BJ (cell line): ENCODE results near the gene AGAP1. TPM values are rescaled to one million over a fixed set of nuclear protein-coding genes. Genes with fewer than 3 reads are reported as not detected.

Source experiments
- CTCF ChIA-PET: fragments of 350-600 bp; formaldehyde crosslinking; extraction: SDS; loops from one replicate; lab custom pipeline; 2021; ENCODE audit warnings: antibody characterized with exemption, inconsistent platforms; lab: Yijun Ruan, JAX
- POLR2A ChIA-PET: fragments of 300-600 bp; sonication (Branson Sonifier 250); formaldehyde crosslinking; extraction: SDS; loops from one replicate; lab custom pipeline; 2021; ENCODE audit warnings: antibody characterized with exemption; lab: Charles Lee
- DNase-seq: peaks from one replicate; pipeline ENCODE4 v3.0.0-alpha.2; 2011; ENCODE audit warnings: low read depth
- H3K27me3 ChIP-seq: 2 replicates; pipeline ENCODE4 v1.6.0; 2011; ENCODE audit warnings: low read length; ENCODE audit not compliant: control insufficient read depth, insufficient read depth
- H3K36me3 ChIP-seq: 2 replicates; pipeline ENCODE4 v1.5.1; 2011; ENCODE audit warnings: low read length; ENCODE audit not compliant: control insufficient read depth, insufficient read depth
- H3K4me3 ChIP-seq: 2 replicates; pipeline ENCODE4 v1.5.1; 2011; ENCODE audit warnings: low read depth, mild to moderate bottlenecking, control low read depth, low read length
- polyA plus RNA-seq: library from polyadenylated mRNA; depleted of rRNA; stranded (reverse); fragments of >200 nt; gene quantifications from 2 replicates; pipeline ENCODE4 v1.2.3, GENCODE V29; 2011
- TF ChIP-seq, protein P1 (sequence below): IDR thresholded peaks from 2 replicates; pipeline ENCODE4 v1.5.1; 2011; ENCODE audit warnings: low read depth, mild to moderate bottlenecking, control low read depth, inconsistent platforms, low read length, moderate library complexity; ENCODE audit not compliant: insufficient read depth

AGAP1 gene
- polyA plus RNA-seq, 1 experiment: 14.9 TPM

DNA sequence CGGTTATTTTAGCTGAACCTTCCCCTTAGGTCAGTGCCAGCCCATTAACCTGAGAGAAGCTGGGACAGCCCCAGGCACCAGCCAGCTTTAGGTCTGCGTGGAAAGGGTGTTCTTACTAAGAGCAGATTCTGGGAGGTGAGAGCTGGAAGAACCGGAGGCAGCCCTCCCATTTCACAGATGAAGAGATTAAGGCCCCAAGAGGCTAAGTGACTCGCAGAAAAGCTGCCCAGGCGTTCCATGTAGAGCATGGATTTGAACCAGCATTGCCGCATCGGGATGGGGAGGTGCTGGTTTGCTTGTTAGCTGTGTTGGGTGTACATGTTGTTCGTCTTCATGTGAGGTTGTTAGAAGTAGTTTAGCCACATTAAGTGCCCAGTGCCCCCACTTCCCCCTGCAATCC lies 203.2 kb downstream of the AGAP1 start:
- Histone ChIP-seq H3K27me3 (no peaks in the 10 kb centered on the region), H3K4me3 (no peak overlapping the region), H3K36me3 (no peaks in the 10 kb centered on the region)
- TF ChIP-seq, protein P1, sequence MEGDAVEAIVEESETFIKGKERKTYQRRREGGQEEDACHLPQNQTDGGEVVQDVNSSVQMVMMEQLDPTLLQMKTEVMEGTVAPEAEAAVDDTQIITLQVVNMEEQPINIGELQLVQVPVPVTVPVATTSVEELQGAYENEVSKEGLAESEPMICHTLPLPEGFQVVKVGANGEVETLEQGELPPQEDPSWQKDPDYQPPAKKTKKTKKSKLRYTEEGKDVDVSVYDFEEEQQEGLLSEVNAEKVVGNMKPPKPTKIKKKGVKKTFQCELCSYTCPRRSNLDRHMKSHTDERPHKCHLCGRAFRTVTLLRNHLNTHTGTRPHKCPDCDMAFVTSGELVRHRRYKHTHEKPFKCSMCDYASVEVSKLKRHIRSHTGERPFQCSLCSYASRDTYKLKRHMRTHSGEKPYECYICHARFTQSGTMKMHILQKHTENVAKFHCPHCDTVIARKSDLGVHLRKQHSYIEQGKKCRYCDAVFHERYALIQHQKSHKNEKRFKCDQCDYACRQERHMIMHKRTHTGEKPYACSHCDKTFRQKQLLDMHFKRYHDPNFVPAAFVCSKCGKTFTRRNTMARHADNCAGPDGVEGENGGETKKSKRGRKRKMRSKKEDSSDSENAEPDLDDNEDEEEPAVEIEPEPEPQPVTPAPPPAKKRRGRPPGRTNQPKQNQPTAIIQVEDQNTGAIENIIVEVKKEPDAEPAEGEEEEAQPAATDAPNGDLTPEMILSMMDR: no peak
- no peak for DNase-seq
- CTCF ChIA-PET: no interaction called here
- POLR2A ChIA-PET: no interaction called here

DNA sequence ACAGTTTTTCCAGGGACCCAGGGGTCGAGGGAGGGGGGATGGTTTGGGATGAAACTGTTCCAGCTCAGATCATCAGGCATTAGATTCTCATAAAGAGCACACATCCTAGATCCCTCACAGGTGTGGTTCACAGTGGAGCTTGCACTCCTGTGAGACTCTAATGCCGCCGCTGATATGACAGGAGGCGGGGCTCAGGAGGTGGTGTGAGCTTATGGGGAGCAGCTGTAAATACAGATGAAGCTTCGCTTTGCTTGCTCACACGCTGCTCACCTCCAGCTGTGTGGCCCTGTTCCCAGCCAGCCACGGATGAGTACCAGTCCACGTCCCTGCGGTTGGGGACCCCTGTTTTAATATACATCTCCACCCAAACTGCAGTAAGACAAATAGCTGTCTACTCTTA lies 204.2 kb downstream of the AGAP1 start:
- Histone ChIP-seq H3K27me3 (no peaks in the 10 kb centered on the region), H3K36me3 (no peaks in the 10 kb centered on the region), H3K4me3 (no peak overlapping the region)
- no peak for DNase-seq
- TF ChIP-seq, protein P1: no peak
- ChIA-PET CTCF (interaction anchor here (0.6 kb wide), 1 partner anchor 1134 kb away, joined by 4 read pairs; no protein-coding TSS in a partner anchor), POLR2A (no interaction called here)

DNA sequence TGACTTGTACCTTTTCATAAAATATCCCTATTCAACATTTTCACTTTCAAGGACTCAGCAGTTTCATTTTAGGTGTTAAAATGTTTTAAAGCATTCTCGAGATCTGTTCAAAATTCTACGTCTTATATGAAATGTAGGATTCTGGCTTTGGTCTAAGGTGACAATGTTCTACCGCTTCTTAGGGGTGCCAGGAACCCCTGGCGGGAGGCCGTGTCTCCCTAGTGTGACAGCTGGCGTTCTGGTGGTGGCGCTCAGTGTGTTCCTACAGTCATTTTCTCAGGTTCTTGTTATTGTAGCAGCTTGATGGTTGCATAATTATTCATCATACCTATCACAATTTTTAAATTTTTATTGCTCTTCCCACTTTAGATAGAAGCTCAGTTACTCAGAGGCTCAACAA lies 204.6 kb downstream of the AGAP1 start:
- Histone ChIP-seq H3K4me3 (no peak overlapping the region), H3K27me3 (no peaks in the 10 kb centered on the region), H3K36me3 (no peaks in the 10 kb centered on the region)
- TF ChIP-seq, protein P1: no peak
- ChIA-PET POLR2A (no interaction called here), CTCF (interaction anchor here (0.6 kb wide), 1 partner anchor 1135 kb away, joined by 4 read pairs; no protein-coding TSS in a partner anchor)
- DNase-seq: no peak

DNA sequence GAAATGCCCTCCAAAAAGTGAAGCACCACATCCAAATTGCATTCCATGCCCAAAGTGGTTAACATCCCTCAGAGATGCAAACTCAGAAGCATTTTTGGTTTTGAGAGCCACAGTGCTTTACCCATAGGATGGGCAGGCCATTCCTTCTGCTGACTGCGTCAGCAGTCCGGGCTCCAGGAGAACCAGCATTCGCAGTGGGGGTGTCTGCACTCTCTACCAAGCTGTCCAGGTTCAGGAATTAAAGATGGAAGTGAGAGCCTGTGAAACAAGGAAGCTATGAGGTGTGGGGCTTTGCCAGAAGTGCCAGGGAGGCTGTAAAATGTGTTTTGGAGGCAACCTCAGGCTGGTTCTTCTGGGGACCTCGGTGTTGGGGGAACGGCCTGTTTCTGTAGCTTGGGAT lies 205.7 kb downstream of the AGAP1 start:
- TF ChIP-seq, protein P1: no peak
- H3K4me3 ChIP-seq: no peak overlapping the region
- H3K27me3 ChIP-seq: no peaks in the 10 kb centered on the region
- no peaks in the 10 kb centered on the region for H3K36me3 ChIP-seq
- no peak for DNase-seq
- CTCF ChIA-PET: interaction anchor here (0.9 to 1.8 kb wide), 2 partner anchors 10 to 204 kb away, joined by 3 to 7 read pairs; no protein-coding TSS in a partner anchor
- POLR2A ChIA-PET: no interaction called here

DNA sequence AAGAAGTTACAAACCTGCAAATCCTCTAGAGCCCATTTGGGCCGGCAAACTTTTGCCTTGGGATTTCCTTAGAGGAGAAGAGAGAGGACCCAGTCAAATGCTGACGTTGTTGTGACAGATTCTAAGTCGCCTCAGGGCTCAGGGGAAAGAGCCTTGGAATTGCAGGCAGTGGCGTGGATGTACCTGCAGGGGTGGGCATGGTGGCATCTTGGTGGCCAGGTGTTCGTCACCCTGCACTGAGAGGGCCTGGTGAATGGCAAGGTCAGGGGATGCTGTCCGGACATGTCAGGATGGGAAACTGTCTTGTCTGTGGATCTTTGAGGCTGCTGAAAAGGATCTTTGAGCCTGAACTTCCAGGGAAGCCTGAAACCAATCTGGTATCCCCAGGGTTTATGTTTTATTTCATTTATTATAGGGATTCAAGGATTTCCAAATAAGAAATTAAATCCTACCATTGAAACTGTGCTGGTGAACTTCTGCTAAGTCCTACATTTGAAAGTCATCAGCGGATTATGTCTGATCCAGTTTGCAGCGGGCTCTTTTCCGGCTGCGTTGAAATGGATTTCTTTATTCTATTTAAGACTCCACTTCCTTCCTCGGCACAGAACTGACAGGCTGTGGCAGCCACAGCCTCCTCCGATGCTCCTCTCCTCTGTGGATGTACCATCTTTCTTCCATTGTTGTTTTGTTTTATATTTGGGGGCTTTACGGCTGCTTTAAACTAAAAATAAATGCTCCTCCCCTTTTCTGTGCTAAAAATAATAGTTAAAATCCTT lies 207.6 kb downstream of the AGAP1 start:
- ChIA-PET POLR2A (no interaction called here), CTCF (no interaction called here)
- TF ChIP-seq, protein P1: no peak

More for the DNA sequence above, 207.6 kb downstream of the AGAP1 start:
- H3K27me3 ChIP-seq: no peaks in the 10 kb centered on the region
- no peak overlapping the region for H3K4me3 ChIP-seq
- no peak for DNase-seq
- no peaks in the 10 kb centered on the region for H3K36me3 ChIP-seq
